T1000 (cell line): ENCODE measurements around the gene PDE6D.

Experiments used
- DNase-seq: peaks from one replicate; lab custom pipeline; 2025; ENCODE audit warnings: mixed read lengths; lab: John Stamatoyannopoulos, UW

Gene PDE6D

GRCh38 chr2:231682603-231683291 lies 98.3 kb downstream of the PDE6D start:
- no peak for DNase-seq
